Erythroblast (primary cell): ENCODE results near the gene TRMT11.

Experiments used
- GATA1 ChIP-seq: IDR thresholded peaks from 2 replicates; pipeline ENCODE4 v1.6.1; 2011; ENCODE audit warnings: low read depth, mild to moderate bottlenecking, control low read depth, low read length, moderate library complexity
- POLR2A ChIP-seq: IDR thresholded peaks from 2 replicates; pipeline ENCODE4 v1.6.1; 2011; ENCODE audit warnings: mild to moderate bottlenecking, low read length

DNA sequence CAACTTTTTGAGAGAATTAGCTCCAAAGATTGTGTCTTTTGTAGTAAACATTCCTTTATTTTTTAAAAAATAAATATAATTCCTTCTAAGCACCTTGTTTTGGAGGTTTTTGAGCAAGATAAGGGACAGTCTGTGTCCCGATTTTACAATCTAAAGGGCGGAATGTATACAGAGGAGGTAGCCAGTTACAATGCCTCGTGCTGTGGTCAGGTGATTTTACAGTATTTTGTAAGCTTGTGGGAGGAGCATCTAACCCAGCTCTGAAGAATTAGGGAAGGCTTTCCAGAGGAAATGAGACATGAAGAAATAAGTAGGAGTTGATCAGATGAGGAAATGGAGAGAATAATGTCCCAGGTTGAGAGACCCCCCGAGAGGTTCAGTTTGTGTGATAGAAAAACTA is 28.5 kb upstream of the TRMT11 start:
- TF ChIP-seq POLR2A (no peak), GATA1 (no peak)
